Activated B cell treated with CpG ODN at 0.5 μM for 24 hours (primary cell): ENCODE data around the gene MED23. TPM values are rescaled to one million over a fixed set of nuclear protein-coding genes. Genes with fewer than 3 reads are reported as not detected.

Experiments used
- ATAC-seq: fragments of 200-7000 bp; cut with Tn5 transposase; one replicate; pipeline ENCODE4 v1.10.0; 2021; ENCODE audit warnings: low read depth, mild to moderate bottlenecking, moderate library complexity
- CTCF ChIA-PET: fragments of 350-600 bp; sonication (Branson Sonifier 250); formaldehyde crosslinking; loops from one replicate; lab custom pipeline; 2021; ENCODE audit warnings: antibody characterized with exemption; lab: Charles Lee
- POLR2A ChIA-PET: fragments of 350-600 bp; sonication (Branson Sonifier 250); formaldehyde crosslinking; loops from one replicate; lab custom pipeline; 2021; ENCODE audit warnings: antibody characterized with exemption; lab: Charles Lee
- DNase-seq: peaks from one replicate; pipeline ENCODE4 v3.0.0; 2022
- H3K27ac Mint-ChIP-seq: one replicate; pipeline ENCODE4 v1.8.0; 2020; ENCODE audit warnings: mixed read lengths
- H3K27me3 Mint-ChIP-seq: one replicate; pipeline ENCODE4 v1.8.0; 2021; ENCODE audit warnings: mixed read lengths
- H3K36me3 Mint-ChIP-seq: one replicate; pipeline ENCODE4 v1.8.0; 2021; ENCODE audit warnings: low read depth, mixed read lengths
- H3K4me1 Mint-ChIP-seq: one replicate; pipeline ENCODE4 v1.8.0; 2021; ENCODE audit warnings: mixed read lengths
- H3K4me3 Mint-ChIP-seq: one replicate; pipeline ENCODE4 v1.8.0; 2020; ENCODE audit warnings: mild to moderate bottlenecking, mixed read lengths
- H3K9me3 Mint-ChIP-seq: one replicate; pipeline ENCODE4 v1.8.0; 2020; ENCODE audit warnings: mixed read lengths
- intact Hi-C: fragments of 100-400 bp; cut with micrococcal nuclease; formaldehyde crosslinking; loops from one replicate; pipeline ENCODE4 v1.15.1; 2024
- total RNA-seq: library from RNA; stranded (reverse); gene quantifications from 2 replicates; pipeline ENCODE4 v1.2.3, GENCODE V29; 2022
- TF ChIP-seq, protein P1 (sequence below): fragments of 200-600 bp; IDR thresholded peaks from one replicate; pipeline ENCODE4 v1.8.0; 2022; ENCODE audit warnings: antibody characterized with exemption, mild to moderate bottlenecking

Gene MED23
- total RNA-seq, 1 donor from 2014 or later = 51.0 TPM

DNA sequence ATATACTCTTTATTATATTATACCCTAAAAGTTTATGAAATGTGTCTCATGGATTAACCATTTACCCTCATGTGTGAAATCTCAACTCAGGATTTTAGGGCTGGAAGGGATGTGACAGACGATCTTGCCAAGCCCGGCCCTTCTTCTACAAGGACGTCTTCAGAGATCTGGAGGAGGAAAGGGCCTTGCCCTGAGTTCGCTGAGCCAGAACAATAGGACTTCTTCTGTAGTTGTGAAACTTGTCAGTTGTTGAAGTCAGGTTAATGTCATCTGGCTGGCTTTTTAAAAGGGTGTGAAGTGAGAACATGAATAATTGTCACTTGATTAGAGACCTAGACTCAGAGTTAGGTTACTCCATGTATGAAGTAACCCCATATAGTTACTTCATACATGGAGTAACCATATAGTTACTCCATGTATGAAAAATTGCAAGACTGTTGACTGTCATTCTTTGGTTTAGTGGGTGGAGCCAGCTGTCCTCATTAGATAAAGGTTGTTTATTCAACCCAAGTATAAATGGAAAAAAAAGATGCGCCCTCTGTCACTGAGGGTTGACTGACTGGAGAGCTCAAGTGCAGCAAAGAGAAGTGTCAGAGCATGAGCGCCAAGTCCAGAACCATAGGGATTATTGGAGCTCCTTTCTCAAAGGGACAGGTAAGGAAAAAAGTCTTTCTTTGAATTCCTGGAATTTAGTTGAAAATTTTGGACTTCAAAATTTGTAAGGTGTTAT, 55.2 kb downstream of the MED23 start, which contains the start of gene ARG1:
Gene ARG1, plus strand, starts transcription at position 541 of the 730 bp plus-strand sequence. Its CDS starts 57 bp downstream, at position 598.
- TF ChIP-seq, protein P1, sequence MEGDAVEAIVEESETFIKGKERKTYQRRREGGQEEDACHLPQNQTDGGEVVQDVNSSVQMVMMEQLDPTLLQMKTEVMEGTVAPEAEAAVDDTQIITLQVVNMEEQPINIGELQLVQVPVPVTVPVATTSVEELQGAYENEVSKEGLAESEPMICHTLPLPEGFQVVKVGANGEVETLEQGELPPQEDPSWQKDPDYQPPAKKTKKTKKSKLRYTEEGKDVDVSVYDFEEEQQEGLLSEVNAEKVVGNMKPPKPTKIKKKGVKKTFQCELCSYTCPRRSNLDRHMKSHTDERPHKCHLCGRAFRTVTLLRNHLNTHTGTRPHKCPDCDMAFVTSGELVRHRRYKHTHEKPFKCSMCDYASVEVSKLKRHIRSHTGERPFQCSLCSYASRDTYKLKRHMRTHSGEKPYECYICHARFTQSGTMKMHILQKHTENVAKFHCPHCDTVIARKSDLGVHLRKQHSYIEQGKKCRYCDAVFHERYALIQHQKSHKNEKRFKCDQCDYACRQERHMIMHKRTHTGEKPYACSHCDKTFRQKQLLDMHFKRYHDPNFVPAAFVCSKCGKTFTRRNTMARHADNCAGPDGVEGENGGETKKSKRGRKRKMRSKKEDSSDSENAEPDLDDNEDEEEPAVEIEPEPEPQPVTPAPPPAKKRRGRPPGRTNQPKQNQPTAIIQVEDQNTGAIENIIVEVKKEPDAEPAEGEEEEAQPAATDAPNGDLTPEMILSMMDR = no peak
- no peaks in the 10 kb centered on the region for H3K27me3 Mint-ChIP-seq
- no peaks in the 10 kb centered on the region for H3K4me1 Mint-ChIP-seq
- DNase-seq (no peak), ATAC-seq (no peak)
- ChIA-PET POLR2A (no interaction called here), CTCF (no interaction called here)
- peaks cover 44% of the 10 kb centered on the region for H3K36me3 Mint-ChIP-seq
- no peak within 1 kb of the TSS for H3K27ac Mint-ChIP-seq
- H3K9me3 Mint-ChIP-seq = no peaks in the 10 kb centered on the region
- intact Hi-C loops = no loop called here
- no peak within 1 kb of the TSS for H3K4me3 Mint-ChIP-seq

DNA sequence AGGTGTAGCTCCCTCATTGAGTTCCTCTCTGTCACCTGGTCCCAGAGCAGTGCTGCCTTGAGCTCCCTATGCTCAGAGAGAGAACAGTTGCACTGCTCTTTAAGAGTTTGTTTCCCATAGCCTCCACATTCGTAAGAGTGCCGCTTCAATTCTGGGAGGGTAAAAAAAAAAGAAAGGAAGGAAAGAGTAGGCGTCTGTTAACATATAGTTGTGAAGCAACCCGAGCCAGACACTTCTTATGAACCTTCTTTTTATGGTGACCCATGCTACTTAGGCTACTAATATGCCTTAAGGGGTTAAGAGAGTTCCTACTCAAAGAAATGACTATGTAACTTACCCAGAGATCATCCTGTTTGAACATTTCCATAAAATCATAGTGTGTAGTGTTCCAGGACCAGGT, 59.3 kb downstream of the MED23 start:
- POLR2A ChIA-PET = no interaction called here
- peaks cover 8% of the 10 kb centered on the region for H3K4me1 Mint-ChIP-seq
- H3K36me3 Mint-ChIP-seq = peaks cover 27% of the 10 kb centered on the region
- H3K27ac Mint-ChIP-seq = no peak overlapping the region
- TF ChIP-seq, protein P1 = no peak
- H3K4me3 Mint-ChIP-seq = no peak overlapping the region
- ATAC-seq = no peak
- DNase-seq = no peak
- intact Hi-C loops = no loop called here
- H3K27me3 Mint-ChIP-seq = no peaks in the 10 kb centered on the region
- CTCF ChIA-PET = no interaction called here
- H3K9me3 Mint-ChIP-seq = no peaks in the 10 kb centered on the region

DNA sequence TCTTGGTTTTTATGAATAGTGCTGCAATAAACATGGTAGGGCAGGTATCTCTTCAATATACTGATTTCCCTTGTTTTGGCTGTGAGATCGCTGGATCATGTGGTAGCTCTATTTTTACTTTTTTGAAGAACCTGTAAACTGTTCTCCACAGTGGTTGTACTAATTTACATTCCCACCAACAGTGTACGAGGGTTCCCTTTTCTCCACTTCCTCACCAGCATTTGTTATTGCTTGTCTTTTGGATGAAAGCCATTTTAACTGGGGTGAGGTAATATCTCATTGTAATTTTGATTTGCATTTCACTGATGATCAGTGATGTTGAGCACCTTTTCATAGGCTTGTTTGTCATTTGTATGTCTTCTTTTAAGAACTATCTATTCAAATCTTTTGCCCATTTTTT, 63.0 kb downstream of the MED23 start:
- Mint-ChIP-seq H3K36me3 (peaks cover 4% of the 10 kb centered on the region), H3K9me3 (no peaks in the 10 kb centered on the region), H3K27ac (no peak overlapping the region), H3K27me3 (no peaks in the 10 kb centered on the region), H3K4me3 (no peak overlapping the region), H3K4me1 (peaks cover 8% of the 10 kb centered on the region)
- ATAC-seq = no peak
- POLR2A ChIA-PET = no interaction called here
- no peak for DNase-seq
- intact Hi-C loops = no loop called here
- CTCF ChIA-PET = no interaction called here
- TF ChIP-seq, protein P1 = no peak

DNA sequence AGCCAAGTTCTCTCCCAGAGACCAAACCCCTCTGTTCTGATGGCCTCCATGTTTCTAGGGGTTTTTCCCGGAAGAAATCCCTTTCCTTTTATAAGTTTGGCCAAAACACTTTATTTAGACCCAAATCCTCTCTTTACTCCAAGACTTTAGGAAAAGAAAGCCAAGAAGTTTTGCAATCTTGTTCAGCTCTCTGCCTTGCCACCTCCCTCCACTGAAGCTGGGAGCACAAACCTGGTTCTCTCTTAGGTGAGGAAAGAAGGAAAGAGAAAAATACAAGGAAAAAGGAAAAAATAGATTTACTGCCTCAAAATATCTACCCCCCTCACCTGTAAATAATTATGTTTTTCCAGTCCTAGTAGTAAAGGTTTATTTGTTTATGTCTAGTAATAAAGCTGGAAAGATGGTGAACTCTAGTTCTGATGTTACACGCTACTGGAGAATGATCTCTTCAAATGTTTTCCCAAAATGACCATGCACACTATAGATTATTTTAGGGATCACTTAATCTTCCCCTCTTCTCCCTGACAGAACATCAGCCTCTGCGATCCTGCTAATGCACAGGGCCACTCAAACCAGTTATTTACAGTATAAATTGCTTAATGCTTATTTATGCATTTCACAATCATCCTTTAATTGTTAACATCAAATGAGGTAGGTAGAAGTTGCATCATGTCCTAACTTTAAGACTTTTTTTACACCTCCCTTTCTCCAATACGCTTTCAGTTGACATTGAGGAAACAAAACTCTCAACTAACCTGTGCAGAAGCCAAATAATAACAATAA, 65.9 kb downstream of the MED23 start:
- Mint-ChIP-seq H3K9me3 (no peaks in the 10 kb centered on the region), H3K27ac (no peak overlapping the region), H3K4me1 (peaks cover 8% of the 10 kb centered on the region), H3K4me3 (no peak overlapping the region), H3K36me3 (peaks cover 2% of the 10 kb centered on the region), H3K27me3 (no peaks in the 10 kb centered on the region)
- no peak for ATAC-seq
- ChIA-PET CTCF (no interaction called here), POLR2A (no interaction called here)
- intact Hi-C loops = no loop called here
- no peak for DNase-seq
- TF ChIP-seq, protein P1 = no peak

DNA sequence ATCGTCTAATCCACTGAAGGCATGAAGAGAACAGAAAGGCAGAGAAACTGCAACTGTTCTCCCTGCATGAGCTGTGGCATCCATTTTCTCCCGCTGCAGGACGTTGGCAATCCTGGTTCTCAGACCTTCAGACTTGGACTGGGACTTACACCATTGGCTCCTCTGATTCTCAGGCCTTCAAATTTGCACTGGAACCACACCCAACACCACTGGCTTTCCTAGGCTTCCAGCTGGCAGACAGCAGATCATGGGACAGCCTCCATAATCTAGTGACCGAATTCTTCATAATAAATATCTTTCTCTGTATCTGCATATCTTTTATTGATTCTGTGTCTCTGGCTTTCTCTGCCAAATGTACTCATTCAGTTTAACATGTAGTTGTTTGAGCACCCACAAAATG, 69.1 kb downstream of the MED23 start:
- H3K9me3 Mint-ChIP-seq = no peaks in the 10 kb centered on the region
- H3K4me3 Mint-ChIP-seq = no peak overlapping the region
- no peaks in the 10 kb centered on the region for H3K36me3 Mint-ChIP-seq
- DNase-seq (no peak), ATAC-seq (no peak)
- POLR2A ChIA-PET = interaction anchor here (0.6 kb wide), 1 partner anchor 20 kb away, joined by 3 read pairs; no protein-coding TSS in a partner anchor
- intact Hi-C loops = no loop called here
- peaks cover 4% of the 10 kb centered on the region for H3K27me3 Mint-ChIP-seq
- no peak overlapping the region for H3K27ac Mint-ChIP-seq
- no peaks in the 10 kb centered on the region for H3K4me1 Mint-ChIP-seq
- CTCF ChIA-PET = no interaction called here
- TF ChIP-seq, protein P1 = no peak
